PC-9 (cell line): Measurements from ENCODE around the gene LRRIQ3. TPM values are rescaled to one million over a fixed set of nuclear protein-coding genes. Genes with fewer than 3 reads are reported as not detected.

Source experiments
- BruUV-seq: library from RNA; stranded (reverse); fragments of 400-500 nt; replicated peaks from 2 replicates; lab custom pipeline; 2021; lab: Mats Ljungman, UMichigan
- CTCF ChIA-PET: fragments of 300-600 bp; sonication (Branson Sonifier 250); formaldehyde crosslinking; loops from one replicate; lab custom pipeline; 2022; ENCODE audit warnings: antibody characterized with exemption; lab: Charles Lee
- POLR2A ChIA-PET: fragments of 300-600 bp; sonication (Branson Sonifier 250); formaldehyde crosslinking; loops from one replicate; lab custom pipeline; 2022; ENCODE audit warnings: antibody characterized with exemption; ENCODE audit not compliant: unreplicated experiment; lab: Charles Lee
- DNase-seq, 2 experiments: peaks; one replicate each; pipeline versions ENCODE4 v3.0.0 to v3.0.0-alpha.2; 2015 to 2022; ENCODE audit warnings: mixed read lengths in 1 of 2
- H2AFZ ChIP-seq: fragments of 200-600 bp; sonication (generic); 2 replicates; pipeline ENCODE4 v1.8.1; 2017; ENCODE audit warnings: antibody characterized with exemption
- H3F3A ChIP-seq: fragments of 200-600 bp; sonication (generic); 2 replicates; pipeline ENCODE4 v1.8.1; 2017; ENCODE audit warnings: antibody characterized with exemption, mild to moderate bottlenecking, low read depth; ENCODE audit not compliant: insufficient read depth
- H3K27ac ChIP-seq: fragments of 200-600 bp; sonication (generic); 2 replicates; pipeline ENCODE4 v1.6.1; 2016; ENCODE audit warnings: mixed run types
- H3K27me3 ChIP-seq: fragments of 200-600 bp; sonication (generic); 2 replicates; pipeline ENCODE4 v1.6.1; 2016; ENCODE audit warnings: low read depth, mixed run types; ENCODE audit not compliant: insufficient read depth
- H3K36me3 ChIP-seq: fragments of 200-600 bp; sonication (generic); 2 replicates; pipeline ENCODE4 v1.6.1; 2016; ENCODE audit warnings: low read depth, mixed run types
- H3K4me1 ChIP-seq: fragments of 200-600 bp; sonication (generic); replicated peaks from 2 replicates; pipeline ENCODE4 v1.6.1; 2016; ENCODE audit warnings: mixed run types; ENCODE audit not compliant: insufficient read depth
- H3K4me2 ChIP-seq: fragments of 200-600 bp; sonication (generic); 2 replicates; pipeline ENCODE4 v1.6.1; 2017; ENCODE audit warnings: mixed run types
- H3K4me3 ChIP-seq: fragments of 200-600 bp; sonication (generic); 2 replicates; pipeline ENCODE4 v1.6.1; 2016; ENCODE audit warnings: mixed run types
- H3K79me2 ChIP-seq: fragments of 200-600 bp; sonication (generic); 2 replicates; pipeline ENCODE4 v1.6.1; 2017; ENCODE audit warnings: low read depth, mixed run types
- H3K9me2 ChIP-seq: fragments of 200-600 bp; sonication (generic); 2 replicates; pipeline ENCODE4 v1.8.1; 2017; ENCODE audit warnings: mild to moderate bottlenecking; ENCODE audit not compliant: insufficient read depth
- H3K9me3 ChIP-seq: fragments of 200-600 bp; sonication (generic); 2 replicates; pipeline ENCODE4 v1.8.1; 2016; ENCODE audit warnings: low read depth; ENCODE audit not compliant: insufficient read depth
- H4K20me1 ChIP-seq: fragments of 200-600 bp; sonication (generic); 2 replicates; pipeline ENCODE4 v1.8.1; 2017; ENCODE audit not compliant: insufficient read depth
- EZH2 ChIP-seq: fragments of 200-600 bp; sonication (generic); IDR thresholded peaks from 2 replicates; pipeline ENCODE4 v1.8.0; 2017; ENCODE audit warnings: antibody characterized with exemption, low read depth
- intact Hi-C: fragments of 100-400 bp; cut with micrococcal nuclease; formaldehyde crosslinking; loops from one replicate; pipeline ENCODE4 v1.10.0; 2022; ENCODE audit not compliant: unreplicated experiment
- total RNA-seq: library from RNA; stranded (reverse); gene quantifications from 2 replicates; pipeline ENCODE4 v1.2.3, GENCODE V29; 2021
- TF ChIP-seq, protein P1 (sequence below): fragments of 200-600 bp; sonication (generic); conservative IDR thresholded peaks from 2 replicates; pipeline ENCODE4 v1.6.1; 2017; ENCODE audit warnings: mixed run types, antibody characterized with exemption, mild to moderate bottlenecking, moderate library complexity

Gene LRRIQ3
- total RNA-seq, 1 experiment from 2014 or later: 1.5 TPM

DNA sequence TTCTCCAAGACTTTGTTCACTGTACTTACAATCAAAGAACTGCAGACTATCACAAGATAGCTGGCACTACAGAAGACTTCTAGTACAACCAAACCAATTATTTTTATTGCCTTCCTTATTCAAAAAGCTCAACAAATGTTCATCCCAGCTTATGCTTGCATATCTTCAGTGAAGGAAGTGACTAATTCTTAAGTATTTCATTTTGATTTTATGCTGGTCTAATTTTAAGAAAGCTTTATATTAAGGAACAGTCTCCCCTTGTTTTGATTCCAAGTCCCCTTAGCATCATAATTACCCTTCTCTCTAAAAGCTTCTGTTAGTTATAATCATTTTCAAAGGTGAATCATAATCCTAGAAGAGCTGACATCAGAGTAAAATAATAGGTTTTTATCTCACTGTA lies 132.9 kb downstream of the LRRIQ3 start:
- no peaks in the 10 kb centered on the region for H3K9me3 ChIP-seq
- H3K4me3 ChIP-seq: no peak overlapping the region
- ChIA-PET CTCF (no interaction called here), POLR2A (no interaction called here)
- no peak for DNase-seq
- H3K27ac ChIP-seq: no peak overlapping the region
- no peak overlapping the region for H2AFZ ChIP-seq
- TF ChIP-seq, protein P1, sequence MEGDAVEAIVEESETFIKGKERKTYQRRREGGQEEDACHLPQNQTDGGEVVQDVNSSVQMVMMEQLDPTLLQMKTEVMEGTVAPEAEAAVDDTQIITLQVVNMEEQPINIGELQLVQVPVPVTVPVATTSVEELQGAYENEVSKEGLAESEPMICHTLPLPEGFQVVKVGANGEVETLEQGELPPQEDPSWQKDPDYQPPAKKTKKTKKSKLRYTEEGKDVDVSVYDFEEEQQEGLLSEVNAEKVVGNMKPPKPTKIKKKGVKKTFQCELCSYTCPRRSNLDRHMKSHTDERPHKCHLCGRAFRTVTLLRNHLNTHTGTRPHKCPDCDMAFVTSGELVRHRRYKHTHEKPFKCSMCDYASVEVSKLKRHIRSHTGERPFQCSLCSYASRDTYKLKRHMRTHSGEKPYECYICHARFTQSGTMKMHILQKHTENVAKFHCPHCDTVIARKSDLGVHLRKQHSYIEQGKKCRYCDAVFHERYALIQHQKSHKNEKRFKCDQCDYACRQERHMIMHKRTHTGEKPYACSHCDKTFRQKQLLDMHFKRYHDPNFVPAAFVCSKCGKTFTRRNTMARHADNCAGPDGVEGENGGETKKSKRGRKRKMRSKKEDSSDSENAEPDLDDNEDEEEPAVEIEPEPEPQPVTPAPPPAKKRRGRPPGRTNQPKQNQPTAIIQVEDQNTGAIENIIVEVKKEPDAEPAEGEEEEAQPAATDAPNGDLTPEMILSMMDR: no peak
- TF ChIP-seq EZH2: no peak
- intact Hi-C loops: no loop called here
- H3K4me2 ChIP-seq: no peak overlapping the region
- H4K20me1 ChIP-seq: no peaks in the 10 kb centered on the region
- no peaks in the 10 kb centered on the region for H3K9me2 ChIP-seq
- no peaks in the 10 kb centered on the region for H3K79me2 ChIP-seq
- H3K36me3 ChIP-seq: no peaks in the 10 kb centered on the region
- no peaks in the 10 kb centered on the region for H3F3A ChIP-seq
- no peaks in the 10 kb centered on the region for H3K27me3 ChIP-seq
- no peaks in the 10 kb centered on the region for H3K4me1 ChIP-seq
- BruUV-seq: no TSS peak

GRCh38 chr1:74057719-74058118 lies 140.3 kb downstream of the LRRIQ3 start:
- DNase-seq: no peak
- BruUV-seq: no TSS peak
- Histone ChIP-seq H3K4me2 (no peak overlapping the region), H3K4me1 (no peaks in the 10 kb centered on the region), H3K27me3 (no peaks in the 10 kb centered on the region), H3K9me3 (no peaks in the 10 kb centered on the region), H3K79me2 (no peaks in the 10 kb centered on the region), H3K9me2 (no peaks in the 10 kb centered on the region), H3F3A (no peaks in the 10 kb centered on the region), H4K20me1 (no peaks in the 10 kb centered on the region), H3K4me3 (no peak overlapping the region), H3K27ac (no peak overlapping the region), H3K36me3 (no peaks in the 10 kb centered on the region), H2AFZ (no peak overlapping the region)
- ChIA-PET CTCF (no interaction called here), POLR2A (no interaction called here)
- intact Hi-C loops: no loop called here
- TF ChIP-seq, protein P1: no peak
- TF ChIP-seq EZH2: no peak

DNA sequence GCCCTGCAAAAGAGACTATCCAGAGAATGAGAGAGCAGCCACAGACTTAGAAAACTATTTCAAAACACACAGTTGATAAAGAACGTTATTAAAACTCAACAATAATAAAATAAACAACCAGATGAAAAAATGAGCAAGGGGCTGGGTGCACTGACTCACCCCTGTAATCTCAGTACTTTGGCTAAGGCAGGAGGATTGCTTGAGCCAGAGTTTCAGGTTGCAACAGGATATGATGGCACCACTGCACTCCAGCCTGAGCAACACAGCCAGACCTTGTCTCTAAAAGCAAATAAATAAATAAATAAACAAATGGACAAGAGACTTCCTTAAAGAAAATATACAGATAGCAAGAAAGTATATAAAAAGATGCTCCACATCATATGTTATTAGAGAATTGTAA lies 144.6 kb downstream of the LRRIQ3 start:
- Histone ChIP-seq H3K9me3 (no peaks in the 10 kb centered on the region), H3F3A (no peaks in the 10 kb centered on the region), H3K27ac (no peak overlapping the region), H3K4me3 (no peak overlapping the region), H3K4me2 (no peak overlapping the region), H3K9me2 (no peaks in the 10 kb centered on the region), H3K36me3 (no peaks in the 10 kb centered on the region), H3K4me1 (no peaks in the 10 kb centered on the region), H3K27me3 (no peaks in the 10 kb centered on the region), H2AFZ (no peak overlapping the region), H4K20me1 (no peaks in the 10 kb centered on the region), H3K79me2 (no peaks in the 10 kb centered on the region)
- POLR2A ChIA-PET: no interaction called here
- intact Hi-C loops: no loop called here
- TF ChIP-seq EZH2: no peak
- TF ChIP-seq, protein P1: no peak
- no peak for DNase-seq
- CTCF ChIA-PET: no interaction called here
- no TSS peak for BruUV-seq
